GM21367 (cell line): ENCODE data around the gene TPSB2.
"Not testable (repeated sequence)": the region's sequence is repeated elsewhere in the genome, so short reads cannot be mapped to it uniquely, and the experiment has no call there.

Experiments used
- ATAC-seq: cut with Tn5 transposase; IDR thresholded peaks from one replicate; pipeline ENCODE4 v1.9.1; 2021; ENCODE audit not compliant: unreplicated experiment

Gene TPSB2

GRCh38 chr16:1230084-1230470 is at the start of gene TPSB2:
Gene TPSB2, minus strand, starts transcription at chr16:1230184. Its CDS starts 233 bp downstream, at chr16:1229951.
- ATAC-seq: not testable (repeated sequence)

GRCh38 chr16:1279081-1279944 is 49.3 kb upstream of the TPSB2 start:
- no peak for ATAC-seq

GRCh38 chr16:1278477-1278876 is 48.5 kb upstream of the TPSB2 start:
- ATAC-seq: no peak

GRCh38 chr16:1277617-1278282 is 47.8 kb upstream of the TPSB2 start:
- no peak for ATAC-seq

GRCh38 chr16:1277151-1277598 is 47.2 kb upstream of the TPSB2 start:
- ATAC-seq: no peak

GRCh38 chr16:1276580-1276878 is 46.5 kb upstream of the TPSB2 start:
- ATAC-seq: no peak

- ATAC-seq: no peak
Measured at GRCh38 chr16:1275791-1276579, 46.0 kb upstream of the TPSB2 start.

GRCh38 chr16:1274767-1275166 is 44.8 kb upstream of the TPSB2 start:
- ATAC-seq: no peak

- no peak for ATAC-seq
Measured at GRCh38 chr16:1273816-1274215, 43.8 kb upstream of the TPSB2 start.

- no peak for ATAC-seq
Measured at GRCh38 chr16:1272453-1273198, 42.6 kb upstream of the TPSB2 start.

- not testable (repeated sequence) for ATAC-seq
Measured at GRCh38 chr16:1271724-1272413, 41.9 kb upstream of the TPSB2 start.

GRCh38 chr16:1271380-1271723 is 41.4 kb upstream of the TPSB2 start:
- no peak for ATAC-seq

GRCh38 chr16:1269418-1269817 is 39.4 kb upstream of the TPSB2 start:
- ATAC-seq: not testable (repeated sequence)

- no peak for ATAC-seq
Measured at GRCh38 chr16:1265826-1266225, 35.8 kb upstream of the TPSB2 start.

GRCh38 chr16:1265090-1265630 is 35.2 kb upstream of the TPSB2 start:
- no peak for ATAC-seq

- ATAC-seq: no peak
Measured at GRCh38 chr16:1264345-1265089, 34.5 kb upstream of the TPSB2 start.

GRCh38 chr16:1263591-1264344 is 33.8 kb upstream of the TPSB2 start:
- no peak for ATAC-seq

GRCh38 chr16:1262846-1263221 is 32.9 kb upstream of the TPSB2 start:
- ATAC-seq: no peak
